Activated naive CD4-positive, alpha-beta T cell treated with anti-CD3 and anti-CD28 coated beads, Interleukin-2, amount 10 ng/mL, durations not matched to agents 7 days and 5 days (primary cell): ENCODE results near the gene SPDYE4.

ENCODE experiments used
- CTCF ChIA-PET: fragments of 350-600 bp; sonication (Branson Sonifier 250); formaldehyde crosslinking; loops from one replicate; lab custom pipeline; 2021; ENCODE audit warnings: antibody characterized with exemption; lab: Charles Lee
- DNase-seq: peaks from one replicate; pipeline ENCODE4 v3.0.0-alpha.2; 2020
- H3K27ac Mint-ChIP-seq: one replicate; pipeline ENCODE4 v1.8.0; 2021; ENCODE audit warnings: mild to moderate bottlenecking, moderate library complexity, mixed read lengths
- H3K27me3 Mint-ChIP-seq: one replicate; pipeline ENCODE4 v1.8.0; 2021; ENCODE audit warnings: mild to moderate bottlenecking, mixed read lengths
- H3K36me3 Mint-ChIP-seq: one replicate; pipeline ENCODE4 v1.8.0; 2021; ENCODE audit warnings: mixed read lengths
- H3K4me1 Mint-ChIP-seq: one replicate; pipeline ENCODE4 v1.8.0; 2021; ENCODE audit warnings: mixed read lengths
- H3K4me3 Mint-ChIP-seq: one replicate; pipeline ENCODE4 v1.8.0; 2021; ENCODE audit warnings: mild to moderate bottlenecking, moderate library complexity, mixed read lengths
- H3K9me3 Mint-ChIP-seq: one replicate; pipeline ENCODE4 v1.8.0; 2021; ENCODE audit warnings: mixed read lengths

SPDYE4 gene

GRCh38 chr17:8706431-8706830 is 51.9 kb downstream of the SPDYE4 start:
- no peak for DNase-seq
- CTCF ChIA-PET, result interaction anchor here (1.3 kb wide), 1 partner anchor 40 kb away, joined by 4 read pairs; no protein-coding TSS in a partner anchor
- H3K4me3 Mint-ChIP-seq, result no peak overlapping the region
- no peaks in the 10 kb centered on the region for H3K9me3 Mint-ChIP-seq
- peaks cover 27% of the 10 kb centered on the region for H3K27me3 Mint-ChIP-seq
- no peak overlapping the region for H3K27ac Mint-ChIP-seq
- no peaks in the 10 kb centered on the region for H3K4me1 Mint-ChIP-seq
- H3K36me3 Mint-ChIP-seq, result no peaks in the 10 kb centered on the region

- H3K27me3 Mint-ChIP-seq, result peaks cover 32% of the 10 kb centered on the region
- DNase-seq, result no peak
- H3K4me3 Mint-ChIP-seq, result no peak overlapping the region
- H3K36me3 Mint-ChIP-seq, result no peaks in the 10 kb centered on the region
- H3K4me1 Mint-ChIP-seq, result no peaks in the 10 kb centered on the region
- H3K27ac Mint-ChIP-seq, result no peak overlapping the region
- CTCF ChIA-PET, result no interaction called here
- no peaks in the 10 kb centered on the region for H3K9me3 Mint-ChIP-seq
Observed at GRCh38 chr17:8705427-8705826, 52.9 kb downstream of the SPDYE4 start.

DNA sequence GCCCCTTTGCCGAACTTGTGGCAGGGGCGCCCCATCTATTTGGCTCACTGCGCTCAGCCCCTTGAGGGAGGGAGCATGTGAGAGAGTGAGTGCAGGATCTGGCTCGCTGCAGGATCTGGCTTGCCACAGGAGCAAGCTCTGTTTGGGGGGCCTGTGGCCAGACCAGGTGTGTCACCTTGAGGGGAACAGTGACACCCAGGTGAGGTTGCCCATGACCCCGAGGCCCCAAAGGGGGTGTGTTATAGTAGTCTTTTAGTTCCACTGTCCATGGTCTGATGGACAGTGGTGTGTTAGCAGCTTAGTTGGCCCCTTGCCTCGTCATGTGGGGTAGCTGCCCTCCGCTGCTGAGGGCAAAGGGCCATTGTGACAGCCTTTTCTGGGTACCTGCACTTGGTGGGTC is 55.3 kb downstream of the SPDYE4 start:
- Mint-ChIP-seq H3K27me3 (peaks cover 39% of the 10 kb centered on the region), H3K9me3 (no peaks in the 10 kb centered on the region), H3K4me1 (no peaks in the 10 kb centered on the region), H3K36me3 (no peaks in the 10 kb centered on the region), H3K4me3 (no peak overlapping the region), H3K27ac (no peak overlapping the region)
- CTCF ChIA-PET, result no interaction called here
- no peak for DNase-seq

- Mint-ChIP-seq H3K27ac (no peak overlapping the region), H3K27me3 (peaks cover 34% of the 10 kb centered on the region), H3K9me3 (no peaks in the 10 kb centered on the region), H3K4me1 (no peaks in the 10 kb centered on the region), H3K4me3 (no peak overlapping the region), H3K36me3 (no peaks in the 10 kb centered on the region)
- no peak for DNase-seq
- CTCF ChIA-PET, result no interaction called here
Observed at GRCh38 chr17:8701754-8702153, 56.6 kb downstream of the SPDYE4 start.

GRCh38 chr17:8701221-8701620 is 57.1 kb downstream of the SPDYE4 start:
- Mint-ChIP-seq H3K27ac (no peak overlapping the region), H3K4me1 (no peaks in the 10 kb centered on the region), H3K36me3 (no peaks in the 10 kb centered on the region), H3K4me3 (no peak overlapping the region), H3K27me3 (peaks cover 32% of the 10 kb centered on the region), H3K9me3 (no peaks in the 10 kb centered on the region)
- CTCF ChIA-PET, result no interaction called here
- DNase-seq, result no peak
